Tibial artery (tissue), 4 donors: ENCODE results near the gene SHISAL2B.
"Not testable (repeated sequence)": the region's sequence is repeated elsewhere in the genome, so short reads cannot be mapped to it uniquely, and the experiment has no call there.

Experiments used
- DNase-seq, 2 donors: peaks; one replicate each; pipeline ENCODE4 v3.0.0-alpha.2; 2019
- H3K27ac ChIP-seq, 2 donors: fragments of 200-600 bp; sonication (generic) in 1 of 2; 1 replicate in 1 of 2; 2 replicates in 1 of 2; pipeline ENCODE4 v1.5.1; 2018 to 2019; ENCODE audit warnings: mild to moderate bottlenecking in 1 of 2
- H3K27me3 ChIP-seq, 2 donors: fragments of 200-600 bp; sonication (generic) in 1 of 2; one replicate each; pipeline versions ENCODE4 v1.5.1 to v1.6.0; 2016 to 2019
- H3K36me3 ChIP-seq, 3 donors: fragments of 200-600 bp; sonication (generic) in 2 of 3; one replicate each; pipeline ENCODE4 v1.5.1; 2016 to 2019; ENCODE audit warnings: mild to moderate bottlenecking in 2 of 3
- H3K4me1 ChIP-seq, 4 donors: fragments of 200-600 bp; sonication (generic) in 2 of 4; 1 replicate in 3 of 4; 2 replicates in 1 of 4; pipeline ENCODE4 v1.5.1; 2016 to 2019
- H3K4me3 ChIP-seq, 2 donors: fragments of 200-600 bp; sonication (generic) in 1 of 2; 1 replicate in 1 of 2; 2 replicates in 1 of 2; pipeline ENCODE4 v1.5.1; 2018 to 2019; ENCODE audit warnings: mild to moderate bottlenecking in 2 of 2
- H3K9me3 ChIP-seq, 3 donors: fragments of 200-600 bp; sonication (generic) in 1 of 3; one replicate each; pipeline ENCODE4 v1.5.1; 2016 to 2019
- CTCF ChIP-seq, 2 experiments: fragments of 200-600 bp in 1 of 2; fragments of 450-650 bp in 1 of 2; IDR thresholded peaks; one replicate each; pipeline ENCODE4 v1.5.1; 2017 to 2019; ENCODE audit warnings: antibody characterized with exemption in 2 of 2, mild to moderate bottlenecking in 1 of 2, moderate library complexity in 1 of 2
- intact Hi-C: fragments of 100-400 bp; cut with DNase I; formaldehyde crosslinking; loops from one replicate; pipeline ENCODE4 v1.15.0; 2023; ENCODE audit warnings: low total_unique reads

Gene SHISAL2B

GRCh38 chr5:64700765-64701164 lies 10.5 kb downstream of the SHISAL2B start:
- no peaks in the 10 kb centered on the region for H3K36me3 ChIP-seq
- no peak overlapping the region for H3K4me3 ChIP-seq
- DNase-seq: no peak
- no peak for TF ChIP-seq CTCF (IDR thresholded peaks at IDR 0.05)
- intact Hi-C loops: no loop called here
- no peaks in the 10 kb centered on the region for H3K4me1 ChIP-seq
- H3K27ac ChIP-seq: no peak overlapping the region
- H3K27me3 ChIP-seq: no peaks in the 10 kb centered on the region
- peaks cover 0 to 9% (median 0%) of the 10 kb centered on the region in 3 donors for H3K9me3 ChIP-seq

- intact Hi-C loops, H3K36me3 ChIP-seq, H3K4me1 ChIP-seq, H3K27ac ChIP-seq, H3K27me3 ChIP-seq, H3K4me3 ChIP-seq, H3K9me3 ChIP-seq, DNase-seq: not testable (repeated sequence)
Measured at GRCh38 chr5:64706074-64706473, 15.8 kb downstream of the SHISAL2B start.

GRCh38 chr5:64707191-64707590 lies 16.9 kb downstream of the SHISAL2B start:
- Histone ChIP-seq H3K27me3 (no peaks in the 10 kb centered on the region), H3K36me3 (no peaks in the 10 kb centered on the region), H3K9me3 (no peaks in the 10 kb centered on the region), H3K4me3 (no peak overlapping the region), H3K4me1 (no peaks in the 10 kb centered on the region), H3K27ac (no peak overlapping the region)
- intact Hi-C loops: no loop called here
- DNase-seq: no peak
- TF ChIP-seq CTCF (IDR thresholded peaks at IDR 0.05): no peak

- DNase-seq, H3K27me3 ChIP-seq, H3K27ac ChIP-seq, H3K9me3 ChIP-seq, intact Hi-C loops, H3K4me1 ChIP-seq, H3K36me3 ChIP-seq, H3K4me3 ChIP-seq: not testable (repeated sequence)
Measured at GRCh38 chr5:64714495-64714894, 24.2 kb downstream of the SHISAL2B start.

- no peaks in the 10 kb centered on the region for H3K9me3 ChIP-seq
- H3K4me3 ChIP-seq: no peak overlapping the region
- peaks cover 39 to 48% (median 46%) of the 10 kb centered on the region in 3 donors for H3K36me3 ChIP-seq
- no peak for DNase-seq
- intact Hi-C loops: no loop called here
- H3K27ac ChIP-seq: no peak overlapping the region
- H3K4me1 ChIP-seq: no peaks in the 10 kb centered on the region
- TF ChIP-seq CTCF (IDR thresholded peaks at IDR 0.05): no peak
- H3K27me3 ChIP-seq: no peaks in the 10 kb centered on the region
Measured at GRCh38 chr5:64722588-64722987, 32.3 kb downstream of the SHISAL2B start.

- no peak overlapping the region for H3K4me3 ChIP-seq
- H3K27me3 ChIP-seq: no peaks in the 10 kb centered on the region
- no peaks in the 10 kb centered on the region for H3K9me3 ChIP-seq
- H3K36me3 ChIP-seq: peaks cover 41 to 42% (median 42%) of the 10 kb centered on the region in 3 donors
- TF ChIP-seq CTCF (IDR thresholded peaks at IDR 0.05): no peak
- no peaks in the 10 kb centered on the region for H3K4me1 ChIP-seq
- no peak for DNase-seq
- intact Hi-C loops: no loop called here
- no peak overlapping the region for H3K27ac ChIP-seq
Measured at GRCh38 chr5:64727150-64727549, 36.8 kb downstream of the SHISAL2B start.

GRCh38 chr5:64742411-64742810 lies 52.1 kb downstream of the SHISAL2B start:
- no peaks in the 10 kb centered on the region for H3K9me3 ChIP-seq
- intact Hi-C loops: no loop called here
- peaks cover 6 to 20% (median 13%) of the 10 kb centered on the region in 3 donors for H3K36me3 ChIP-seq
- no peak for TF ChIP-seq CTCF (IDR thresholded peaks at IDR 0.05)
- peaks cover 0 to 10% (median 0%) of the 10 kb centered on the region in 4 donors for H3K4me1 ChIP-seq
- no peak for DNase-seq
- H3K27me3 ChIP-seq: no peaks in the 10 kb centered on the region
- no peak overlapping the region for H3K4me3 ChIP-seq
- H3K27ac ChIP-seq: no peak overlapping the region
